MM.1S (cell line): ENCODE data around the gene GSAP.

ENCODE experiments used
- EZH2phosphoT487 ChIP-seq: fragments of 300-600 bp; sonication (generic); IDR thresholded peaks from 2 replicates; pipeline ENCODE4 v1.6.1; 2018; ENCODE audit warnings: antibody characterized with exemption, low read length
- TF ChIP-seq, protein P1 (sequence below): fragments of 300-600 bp; sonication (generic); IDR thresholded peaks from 2 replicates; pipeline ENCODE4 v1.5.1; 2016; ENCODE audit warnings: antibody characterized with exemption, low read length, mixed read lengths

- TF ChIP-seq, protein P1, sequence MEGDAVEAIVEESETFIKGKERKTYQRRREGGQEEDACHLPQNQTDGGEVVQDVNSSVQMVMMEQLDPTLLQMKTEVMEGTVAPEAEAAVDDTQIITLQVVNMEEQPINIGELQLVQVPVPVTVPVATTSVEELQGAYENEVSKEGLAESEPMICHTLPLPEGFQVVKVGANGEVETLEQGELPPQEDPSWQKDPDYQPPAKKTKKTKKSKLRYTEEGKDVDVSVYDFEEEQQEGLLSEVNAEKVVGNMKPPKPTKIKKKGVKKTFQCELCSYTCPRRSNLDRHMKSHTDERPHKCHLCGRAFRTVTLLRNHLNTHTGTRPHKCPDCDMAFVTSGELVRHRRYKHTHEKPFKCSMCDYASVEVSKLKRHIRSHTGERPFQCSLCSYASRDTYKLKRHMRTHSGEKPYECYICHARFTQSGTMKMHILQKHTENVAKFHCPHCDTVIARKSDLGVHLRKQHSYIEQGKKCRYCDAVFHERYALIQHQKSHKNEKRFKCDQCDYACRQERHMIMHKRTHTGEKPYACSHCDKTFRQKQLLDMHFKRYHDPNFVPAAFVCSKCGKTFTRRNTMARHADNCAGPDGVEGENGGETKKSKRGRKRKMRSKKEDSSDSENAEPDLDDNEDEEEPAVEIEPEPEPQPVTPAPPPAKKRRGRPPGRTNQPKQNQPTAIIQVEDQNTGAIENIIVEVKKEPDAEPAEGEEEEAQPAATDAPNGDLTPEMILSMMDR, result no peak
- TF ChIP-seq EZH2phosphoT487, result no peak
Observed at GRCh38 chr7:77321300-77321699, 94.8 kb downstream of the GSAP start.
